ENCODE data around the gene TNIK. TPM values are rescaled to one million over a fixed set of nuclear protein-coding genes. Genes with fewer than 3 reads are reported as not detected.
A peak's percentile ranks its signal among the peaks of the same experiment; 100 is the strongest.

Gene TNIK
- total and polyA plus RNA-seq, 3 donors from 2014 or later: 39.3 to 99.6 (median 83.5) TPM

DNA sequence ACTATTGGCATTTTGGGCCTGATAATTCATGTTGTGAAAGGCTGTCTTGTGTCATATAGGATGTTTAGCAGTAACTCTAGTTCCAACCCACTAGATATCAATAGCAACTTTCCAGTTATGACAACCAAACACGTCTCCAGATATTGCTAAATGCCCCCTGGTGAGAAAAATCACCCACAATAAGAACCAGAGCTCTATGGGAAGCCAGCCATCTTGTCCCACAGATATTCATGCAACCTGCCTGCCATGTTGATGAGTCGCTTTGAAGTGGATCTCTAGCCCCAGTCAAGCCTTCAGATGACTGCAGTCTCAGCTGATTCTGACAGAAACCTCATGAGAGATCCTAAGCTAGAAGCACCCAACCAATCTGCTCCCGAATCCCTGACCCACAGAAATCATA is 5.6 kb upstream of the TNIK start:
- Histone ChIP-seq H3K9me3 (no peaks in the 10 kb centered on the region), H3K27me3 (no peaks in the 10 kb centered on the region), H3K36me3 (ENCODE audit: low read depth, missing control alignments) (no peaks in the 10 kb centered on the region), H3K27ac (no peak overlapping the region), H3K4me1 (peaks cover 3% of the 10 kb centered on the region), H3K4me3 (no peak overlapping the region)
- intact Hi-C loops (cut with DNase I; ENCODE audit: low total_unique reads): no loop called here
- no peak for DNase-seq
- TF ChIP-seq POLR2A (IDR thresholded peaks at IDR 0.05) (no peak), CTCF (IDR thresholded peaks at IDR 0.05) (no peak)
- 96 to 98% methylated on average over 3 of the region's 3 CpGs for WGBS, 2 donors

DNA sequence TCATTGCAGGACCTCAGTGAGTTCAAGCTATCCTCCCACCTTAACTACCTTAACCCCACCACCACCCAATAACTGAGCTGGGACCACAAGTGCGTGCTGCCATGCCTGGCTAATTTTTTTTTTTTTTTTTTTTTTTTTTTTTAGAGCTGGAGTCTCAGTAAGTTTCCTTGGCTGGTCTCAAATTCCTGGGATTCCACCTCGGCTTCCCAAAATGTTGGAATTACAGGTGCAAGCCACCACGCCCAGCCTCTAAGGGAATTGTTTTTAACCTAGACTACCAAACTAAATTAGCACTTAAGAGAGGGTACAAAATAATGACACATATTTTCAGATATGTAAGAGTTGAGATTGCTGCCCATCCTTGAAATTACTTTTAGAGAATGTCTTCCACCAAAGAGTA is 4.3 kb upstream of the TNIK start:
- intact Hi-C loops (cut with DNase I; ENCODE audit: low total_unique reads): no loop called here
- H3K27me3 ChIP-seq: no peaks in the 10 kb centered on the region
- H3K27ac ChIP-seq: no peak overlapping the region
- no peak for DNase-seq
- WGBS, 2 donors: 96 to 97% methylated on average over 3 of the region's 3 CpGs
- no peak overlapping the region for H3K4me3 ChIP-seq
- H3K9me3 ChIP-seq: no peaks in the 10 kb centered on the region
- TF ChIP-seq CTCF (IDR thresholded peaks at IDR 0.05) (no peak), POLR2A (IDR thresholded peaks at IDR 0.05) (no peak)
- no peaks in the 10 kb centered on the region for H3K4me1 ChIP-seq
- H3K36me3 ChIP-seq (ENCODE audit: low read depth, missing control alignments): no peaks in the 10 kb centered on the region

- H3K4me3 ChIP-seq: no peak overlapping the region
- DNase-seq: no peak
- H3K27ac ChIP-seq: no peak overlapping the region
- intact Hi-C loops (cut with DNase I; ENCODE audit: low total_unique reads): no loop called here
- peaks cover 4% of the 10 kb centered on the region for H3K4me1 ChIP-seq
- H3K36me3 ChIP-seq (ENCODE audit: low read depth, missing control alignments): no peaks in the 10 kb centered on the region
- H3K27me3 ChIP-seq: no peaks in the 10 kb centered on the region
- H3K9me3 ChIP-seq: no peaks in the 10 kb centered on the region
- 48 to 67% methylated on average over 1 of the region's 1 CpG for WGBS, 2 donors
- TF ChIP-seq POLR2A (IDR thresholded peaks at IDR 0.05) (no peak), CTCF (IDR thresholded peaks at IDR 0.05) (no peak)
Measured at GRCh38 chr3:171462224-171462623, 2.0 kb upstream of the TNIK start.

DNA sequence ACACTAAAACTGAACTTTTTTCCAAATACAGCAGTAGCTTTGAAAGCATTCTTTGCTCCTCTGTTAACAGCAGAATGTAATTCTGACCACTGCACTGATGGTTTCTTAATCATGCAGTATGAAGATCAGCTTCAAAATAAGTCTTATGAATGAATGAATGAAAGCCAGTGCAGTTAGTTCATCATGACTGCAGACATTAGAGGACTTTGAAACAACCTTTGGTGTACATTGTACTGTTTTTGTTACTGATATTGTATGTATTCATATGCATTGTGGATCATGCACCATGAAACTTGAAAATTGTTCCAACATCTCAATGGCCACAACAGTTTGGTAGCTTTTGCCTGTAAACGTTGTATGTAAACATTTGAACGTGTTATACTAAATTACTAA is 1.3 kb upstream of the TNIK start:
- Histone ChIP-seq H3K9me3 (no peaks in the 10 kb centered on the region), H3K4me3 (peak overlapping the region; percentile 59 to 76), H3K27ac (no peak overlapping the region), H3K4me1 (peaks cover 5% of the 10 kb centered on the region), H3K27me3 (no peaks in the 10 kb centered on the region), H3K36me3 (ENCODE audit: low read depth, missing control alignments) (no peaks in the 10 kb centered on the region)
- 8 to 19% methylated on average over 2 of the region's 2 CpGs for WGBS, 2 donors
- intact Hi-C loops (cut with DNase I; ENCODE audit: low total_unique reads): no loop called here
- TF ChIP-seq CTCF (IDR thresholded peaks at IDR 0.05) (no peak), POLR2A (IDR thresholded peaks at IDR 0.05) (no peak)
- DNase-seq: no peak

DNA sequence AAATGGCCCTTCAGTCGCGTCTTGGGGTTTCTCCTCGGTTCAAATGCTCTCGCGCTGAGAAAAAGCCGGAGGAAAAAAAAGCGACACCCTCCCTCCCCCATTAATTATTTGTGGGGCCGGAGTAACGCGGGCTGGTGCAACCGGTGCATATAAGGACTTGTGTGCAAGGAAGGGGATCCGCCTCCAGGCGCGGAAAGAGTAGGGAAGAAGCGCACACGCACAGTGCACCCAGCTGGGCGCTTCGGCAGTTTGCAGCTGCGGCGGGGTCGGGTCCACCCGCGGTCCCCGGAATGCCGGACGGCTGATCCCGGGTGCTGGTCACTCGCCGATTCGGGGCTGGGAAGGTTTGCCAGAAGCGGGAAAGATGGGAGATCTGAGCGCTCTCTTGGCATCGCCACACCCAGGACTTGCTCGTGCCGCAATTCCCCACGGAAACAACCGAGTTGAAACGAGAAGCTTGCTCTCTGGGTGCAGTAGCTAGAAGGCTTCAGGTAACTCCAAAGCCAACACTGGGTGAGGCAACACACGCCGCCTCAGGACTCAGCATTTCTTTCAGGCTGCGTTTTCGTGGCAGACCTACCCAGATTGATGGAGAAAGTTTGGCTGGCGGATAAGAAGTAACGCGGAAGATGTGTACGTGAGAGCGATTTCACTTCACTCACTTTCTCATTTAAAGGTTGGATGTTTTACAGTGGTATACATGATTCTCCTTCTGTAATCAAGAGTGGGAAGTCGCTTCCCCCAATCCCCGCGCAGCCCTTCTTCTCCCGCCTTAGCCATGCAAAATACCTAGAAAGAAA is 720 bp upstream of the TNIK start:
- peak overlapping the region; percentile 59 to 76 for H3K4me3 ChIP-seq
- H3K27ac ChIP-seq: peak overlapping the region in 1 of 2 donors; percentile 16
- 0% methylated on average over 17 to 51 of the region's 51 CpGs for WGBS, 2 donors
- peak; percentile 65 for DNase-seq
- H3K27me3 ChIP-seq: no peaks in the 10 kb centered on the region
- no peaks in the 10 kb centered on the region for H3K36me3 ChIP-seq (ENCODE audit: low read depth, missing control alignments)
- peaks cover 5% of the 10 kb centered on the region for H3K4me1 ChIP-seq
- H3K9me3 ChIP-seq: no peaks in the 10 kb centered on the region
- TF ChIP-seq CTCF (IDR thresholded peaks at IDR 0.05): peak in 2 of 3 experiments; percentile 2 to 34
- no peak for TF ChIP-seq POLR2A (IDR thresholded peaks at IDR 0.05)
- intact Hi-C loops (cut with DNase I; ENCODE audit: low total_unique reads): no loop called here
